WTC11 (cell line): ENCODE results near the gene NCOA3. TPM values are rescaled to one million over a fixed set of nuclear protein-coding genes. Genes with fewer than 3 reads are reported as not detected.

ENCODE experiments used
- ATAC-seq: fragments of 200-7000 bp; cut with Tn5 transposase; 2 replicates; pipeline ENCODE4 v1.10.0; 2021; ENCODE audit warnings: mild to moderate bottlenecking, moderate library complexity
- CTCF ChIA-PET: fragments of 300-600 bp; sonication (Branson Sonifier 250); formaldehyde crosslinking; loops from one replicate; lab custom pipeline; 2021; ENCODE audit warnings: antibody characterized with exemption; lab: Charles Lee
- POLR2A ChIA-PET: fragments of 350-600 bp; sonication (Branson Sonifier 250); formaldehyde crosslinking; loops from one replicate; lab custom pipeline; 2021; ENCODE audit warnings: antibody characterized with exemption; lab: Charles Lee
- DNase-seq: peaks from one replicate; pipeline ENCODE4 v3.0.0; 2021; ENCODE audit warnings: low spot score
- H3K27ac Mint-ChIP-seq: 2 replicates; pipeline ENCODE4 v1.8.0; 2021; ENCODE audit warnings: mixed read lengths
- H3K27me3 Mint-ChIP-seq: 2 replicates; pipeline ENCODE4 v1.8.0; 2021; ENCODE audit warnings: low read depth, mild to moderate bottlenecking, moderate library complexity, mixed read lengths
- H3K36me3 Mint-ChIP-seq: 2 replicates; pipeline ENCODE4 v1.8.0; 2021; ENCODE audit warnings: mixed read lengths
- H3K4me1 Mint-ChIP-seq: 2 replicates; pipeline ENCODE4 v1.8.0; 2022; ENCODE audit warnings: mixed read lengths
- H3K4me3 Mint-ChIP-seq: 2 replicates; pipeline ENCODE4 v1.8.0; 2021; ENCODE audit warnings: mild to moderate bottlenecking, moderate library complexity, mixed read lengths
- H3K9me3 Mint-ChIP-seq: 2 replicates; pipeline ENCODE4 v1.8.0; 2021; ENCODE audit warnings: mixed read lengths
- ARID4B ChIP-seq: sonication (generic); formaldehyde crosslinking; IDR thresholded peaks from 2 replicates; pipeline ENCODE4 v1.8.0; 2023; ENCODE audit warnings: missing genetic modification reagents, mild to moderate bottlenecking, borderline replicate concordance
- ATF3 ChIP-seq: sonication (generic); formaldehyde crosslinking; conservative IDR thresholded peaks from 2 replicates; pipeline ENCODE4 v1.8.1; 2022; ENCODE audit warnings: mild to moderate bottlenecking, missing genetic modification reagents
- MLX ChIP-seq: sonication (generic); formaldehyde crosslinking; IDR thresholded peaks from 2 replicates; pipeline ENCODE4 v1.8.1; 2023; ENCODE audit warnings: mild to moderate bottlenecking, missing genetic modification reagents, moderate library complexity
- NFYB ChIP-seq: sonication (generic); formaldehyde crosslinking; conservative IDR thresholded peaks from 2 replicates; pipeline ENCODE4 v1.8.0; 2022; ENCODE audit warnings: low read depth, missing genetic modification reagents
- NR1H2 ChIP-seq: sonication (generic); formaldehyde crosslinking; IDR thresholded peaks from 2 replicates; pipeline ENCODE4 v1.9.0; 2021; ENCODE audit warnings: mild to moderate bottlenecking, moderate library complexity, missing genetic modification reagents
- NR2C2 ChIP-seq: sonication (generic); formaldehyde crosslinking; IDR thresholded peaks from 2 replicates; pipeline ENCODE4 v1.8.0; 2022; ENCODE audit warnings: mild to moderate bottlenecking, missing genetic modification reagents
- USF1 ChIP-seq: sonication (generic); formaldehyde crosslinking; IDR thresholded peaks from 2 replicates; pipeline ENCODE4 v1.8.0; 2022; ENCODE audit warnings: mild to moderate bottlenecking, missing genetic modification reagents
- USF2 ChIP-seq: sonication (generic); formaldehyde crosslinking; IDR thresholded peaks from 2 replicates; pipeline ENCODE4 v1.8.1; 2023; ENCODE audit warnings: mild to moderate bottlenecking, missing genetic modification reagents, moderate library complexity
- ZNF263 ChIP-seq: sonication (generic); formaldehyde crosslinking; IDR thresholded peaks from 2 replicates; pipeline ENCODE4 v1.8.1; 2022; ENCODE audit warnings: low read depth, mild to moderate bottlenecking, moderate library complexity, missing genetic modification reagents
- total RNA-seq: library from RNA; stranded (reverse); gene quantifications from 3 replicates; pipeline ENCODE4 v1.2.3, GENCODE V29; 2021

The NCOA3 gene
- total RNA-seq, 1 experiment from 2014 or later, result 25.2 TPM

GRCh38 chr20:47573559-47573958 lies 71.9 kb downstream of the NCOA3 start:
- Mint-ChIP-seq H3K4me3 (no peak overlapping the region), H3K9me3 (peaks cover 16% of the 10 kb centered on the region), H3K27ac (peak overlapping the region; percentile 86)
- POLR2A ChIA-PET, result no interaction called here
- TF ChIP-seq USF1 (peak; percentile 58; the same call in 1 of the 2 replicates), NR1H2 (no peak), USF2 (CRISPR knock-in tag) (peak; percentile 65)
- TF ChIP-seq, all 79 proteins: peak for 2
- ATAC-seq (no peak), DNase-seq (no peak)
- peaks cover 49% of the 10 kb centered on the region for H3K4me1 Mint-ChIP-seq
- CTCF ChIA-PET, result interaction anchor here (1.2 kb wide), 1 partner anchor 39 kb away, joined by 3 read pairs; no protein-coding TSS in a partner anchor
- H3K36me3 Mint-ChIP-seq, result peaks cover 27% of the 10 kb centered on the region
- H3K27me3 Mint-ChIP-seq, result no peaks in the 10 kb centered on the region

GRCh38 chr20:47574616-47575364 lies 73.1 kb downstream of the NCOA3 start:
- Mint-ChIP-seq H3K9me3 (peaks cover 16% of the 10 kb centered on the region), H3K4me1 (peaks cover 58% of the 10 kb centered on the region), H3K27ac (no peak overlapping the region), H3K4me3 (peak overlapping the region; percentile 15; the same call in 1 of the 2 replicates), H3K27me3 (no peaks in the 10 kb centered on the region), H3K36me3 (peaks cover 27% of the 10 kb centered on the region)
- CTCF ChIA-PET, result no interaction called here
- DNase-seq (no peak), ATAC-seq (no peak)
- no peak for TF ChIP-seq MLX (CRISPR knock-in tag)
- TF ChIP-seq ARID4B, result no peak
- TF ChIP-seq NR2C2 (CRISPR knock-in tag), result no peak
- no peak for TF ChIP-seq NFYB (CRISPR knock-in tag)
- no peak for TF ChIP-seq ATF3
- POLR2A ChIA-PET, result interaction anchor here (1.1 kb wide), 1 partner anchor 625 kb away, joined by 6 read pairs; no protein-coding TSS in a partner anchor

- peak; percentile 73 for ATAC-seq
- Mint-ChIP-seq H3K4me1 (peaks cover 71% of the 10 kb centered on the region), H3K4me3 (0 out of 2 replicates have a peak overlapping the region, but pooled peaks have one; percentile 10), H3K36me3 (peaks cover 12% of the 10 kb centered on the region), H3K9me3 (peaks cover 7% of the 10 kb centered on the region), H3K27ac (no peak overlapping the region; the same call in 1 of the 2 replicates), H3K27me3 (no peaks in the 10 kb centered on the region)
- ChIA-PET POLR2A (interaction anchor here (0.5 to 1.4 kb wide), 2 partner anchors 24 to 75 kb away, joined by 3 to 4 read pairs; partner anchors contain the start of gene NCOA3), CTCF (interaction anchor here (0.5 to 1.4 kb wide), 2 partner anchors 56 to 733 kb away, joined by 4 read pairs; no protein-coding TSS in a partner anchor)
- TF ChIP-seq ZNF263 (CRISPR knock-in tag), result no peak
- TF ChIP-seq NFYB (CRISPR knock-in tag), result peak; percentile 54
- DNase-seq, result no peak
Measured at GRCh38 chr20:47576516-47577033, 74.9 kb downstream of the NCOA3 start.
